Fibroblast of pulmonary artery (primary cell): ENCODE measurements around the gene MAP4K3.

ENCODE experiments used
- DNase-seq: peaks from one replicate; pipeline ENCODE4 v3.0.0-alpha.2; 2010; ENCODE audit warnings: low read depth
- H3K4me3 ChIP-seq: replicated peaks from 2 replicates; pipeline ENCODE4 v1.5.1; 2011; ENCODE audit warnings: low read depth, mild to moderate bottlenecking, control low read depth, low read length, moderate library complexity
- TF ChIP-seq, protein P1 (sequence below): IDR thresholded peaks from 2 replicates; pipeline ENCODE4 v1.5.1; 2011; ENCODE audit warnings: mild to moderate bottlenecking, control low read depth, low read length, inconsistent platforms; ENCODE audit errors: missing control alignments

Gene MAP4K3

DNA sequence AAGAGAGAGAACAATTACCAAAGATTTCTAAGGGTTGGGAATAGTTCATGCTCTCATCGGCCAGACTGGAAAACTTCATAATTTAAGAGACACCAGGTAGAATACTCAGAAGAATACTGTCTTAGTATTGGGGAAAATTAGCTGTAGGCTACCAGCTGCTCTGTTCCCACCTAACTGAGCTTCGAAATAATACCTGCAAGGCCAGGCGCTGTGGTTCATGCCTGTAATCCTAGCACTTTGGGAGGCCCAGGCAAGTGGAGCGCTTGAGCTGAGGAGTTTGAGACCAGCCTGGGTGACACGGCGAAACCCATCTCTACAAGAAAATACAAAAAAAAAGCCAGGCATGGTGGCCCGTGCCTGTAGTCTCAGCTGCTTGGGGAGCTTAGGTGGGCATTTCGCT lies 35.8 kb downstream of the MAP4K3 start:
- TF ChIP-seq, protein P1, sequence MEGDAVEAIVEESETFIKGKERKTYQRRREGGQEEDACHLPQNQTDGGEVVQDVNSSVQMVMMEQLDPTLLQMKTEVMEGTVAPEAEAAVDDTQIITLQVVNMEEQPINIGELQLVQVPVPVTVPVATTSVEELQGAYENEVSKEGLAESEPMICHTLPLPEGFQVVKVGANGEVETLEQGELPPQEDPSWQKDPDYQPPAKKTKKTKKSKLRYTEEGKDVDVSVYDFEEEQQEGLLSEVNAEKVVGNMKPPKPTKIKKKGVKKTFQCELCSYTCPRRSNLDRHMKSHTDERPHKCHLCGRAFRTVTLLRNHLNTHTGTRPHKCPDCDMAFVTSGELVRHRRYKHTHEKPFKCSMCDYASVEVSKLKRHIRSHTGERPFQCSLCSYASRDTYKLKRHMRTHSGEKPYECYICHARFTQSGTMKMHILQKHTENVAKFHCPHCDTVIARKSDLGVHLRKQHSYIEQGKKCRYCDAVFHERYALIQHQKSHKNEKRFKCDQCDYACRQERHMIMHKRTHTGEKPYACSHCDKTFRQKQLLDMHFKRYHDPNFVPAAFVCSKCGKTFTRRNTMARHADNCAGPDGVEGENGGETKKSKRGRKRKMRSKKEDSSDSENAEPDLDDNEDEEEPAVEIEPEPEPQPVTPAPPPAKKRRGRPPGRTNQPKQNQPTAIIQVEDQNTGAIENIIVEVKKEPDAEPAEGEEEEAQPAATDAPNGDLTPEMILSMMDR = no peak
- H3K4me3 ChIP-seq = no peak overlapping the region
- no peak for DNase-seq

DNA sequence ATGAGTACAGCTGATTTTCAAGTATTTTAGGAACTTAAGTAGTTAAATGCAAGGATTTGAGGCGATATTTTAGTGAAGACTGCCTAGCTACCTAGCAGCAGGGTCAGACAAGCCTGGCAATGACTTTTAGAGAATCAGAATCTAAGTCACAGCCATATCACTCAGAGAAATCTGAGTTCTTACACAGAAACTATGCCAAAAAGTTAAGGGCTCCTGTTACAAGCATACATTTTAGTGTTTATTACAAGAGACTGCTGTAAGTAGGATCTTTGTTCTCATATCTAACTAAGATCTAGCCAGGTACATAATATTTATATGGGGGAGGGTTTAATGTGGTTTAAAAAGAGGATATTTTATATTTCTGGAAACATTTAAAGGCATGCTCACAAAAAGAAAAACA lies 37.5 kb downstream of the MAP4K3 start:
- no peak for DNase-seq
- H3K4me3 ChIP-seq = no peak overlapping the region
- TF ChIP-seq, protein P1 = no peak

DNA sequence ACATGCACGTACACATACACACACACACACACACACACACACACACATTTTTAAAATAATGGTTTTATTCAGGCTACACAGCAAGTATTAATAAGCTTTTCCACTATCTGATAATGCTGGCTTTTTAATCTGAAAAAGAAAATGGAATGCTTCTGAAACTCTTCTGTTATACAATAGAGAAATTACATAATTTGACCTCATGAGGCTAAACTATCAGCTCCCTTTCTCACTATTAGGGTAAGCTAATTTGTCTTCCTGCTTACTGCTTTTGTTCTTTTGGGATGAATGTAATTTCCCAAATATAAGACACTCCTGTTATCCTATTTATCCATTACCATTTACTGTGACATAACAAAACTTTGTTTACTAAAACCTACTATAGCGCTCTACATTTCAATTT lies 41.8 kb downstream of the MAP4K3 start:
- DNase-seq = no peak
- H3K4me3 ChIP-seq = no peak overlapping the region
- TF ChIP-seq, protein P1 = no peak

DNA sequence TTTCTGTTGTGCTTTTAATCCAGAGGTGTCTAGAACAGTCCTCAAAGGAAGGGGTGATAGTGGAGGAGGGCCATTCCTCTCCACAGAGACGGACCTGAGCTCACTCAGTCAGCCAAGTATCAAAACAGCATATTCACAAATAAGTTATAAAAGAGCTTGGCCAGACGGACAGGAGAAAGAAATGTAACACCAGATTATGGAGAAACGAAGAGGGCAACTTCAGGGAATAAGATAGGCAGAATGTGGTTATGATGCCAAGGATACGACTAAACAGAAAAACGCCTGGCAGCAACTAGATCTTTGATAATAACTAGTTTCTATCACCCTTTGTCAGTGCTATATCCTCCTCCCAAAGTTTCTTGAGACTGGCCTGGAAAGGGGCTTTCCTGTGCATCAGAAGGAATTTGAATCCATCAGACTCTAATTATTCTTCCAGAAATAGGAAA lies 42.5 kb downstream of the MAP4K3 start:
- H3K4me3 ChIP-seq = no peak overlapping the region
- DNase-seq = no peak
- TF ChIP-seq, protein P1 = no peak

DNA sequence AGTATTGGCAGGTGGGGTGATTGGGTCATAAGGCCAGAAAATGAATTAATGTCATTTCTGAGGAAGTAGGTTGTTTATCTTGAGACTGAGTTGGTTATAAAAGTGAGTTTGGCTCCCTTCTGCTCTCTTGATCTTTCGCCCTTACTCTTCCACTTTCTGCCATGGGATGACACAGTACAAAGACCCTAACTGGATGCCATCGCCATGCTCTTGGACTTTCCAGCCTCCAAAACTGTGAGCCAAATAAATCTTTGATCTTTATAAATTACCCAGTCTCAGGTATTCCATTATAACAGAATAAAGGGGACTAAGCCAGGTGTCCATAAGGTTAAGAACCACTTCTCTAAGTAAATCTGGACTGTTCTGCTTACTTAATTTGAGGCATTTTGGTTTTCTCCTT lies 44.4 kb downstream of the MAP4K3 start:
- no peak for DNase-seq
- H3K4me3 ChIP-seq = no peak overlapping the region
- TF ChIP-seq, protein P1 = no peak

DNA sequence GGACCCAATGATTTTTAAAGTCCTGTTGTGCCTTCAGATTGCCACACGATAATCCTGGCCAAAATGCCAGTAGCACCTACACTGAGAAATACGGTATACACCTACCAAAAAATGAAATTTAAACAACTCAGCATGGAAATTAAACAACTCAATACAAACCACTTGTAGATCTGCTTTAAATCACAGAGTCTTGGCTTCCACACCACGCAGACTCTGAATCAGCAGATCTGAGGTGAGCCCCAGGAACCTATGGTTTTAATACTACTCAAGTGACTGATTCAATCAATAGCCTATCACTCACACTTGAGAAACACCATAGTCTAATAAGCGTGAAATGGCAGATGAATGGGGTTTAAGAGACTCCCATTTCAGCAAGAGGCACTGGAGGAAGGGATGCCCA lies 46.9 kb downstream of the MAP4K3 start:
- TF ChIP-seq, protein P1 = no peak
- H3K4me3 ChIP-seq = no peak overlapping the region
- no peak for DNase-seq

DNA sequence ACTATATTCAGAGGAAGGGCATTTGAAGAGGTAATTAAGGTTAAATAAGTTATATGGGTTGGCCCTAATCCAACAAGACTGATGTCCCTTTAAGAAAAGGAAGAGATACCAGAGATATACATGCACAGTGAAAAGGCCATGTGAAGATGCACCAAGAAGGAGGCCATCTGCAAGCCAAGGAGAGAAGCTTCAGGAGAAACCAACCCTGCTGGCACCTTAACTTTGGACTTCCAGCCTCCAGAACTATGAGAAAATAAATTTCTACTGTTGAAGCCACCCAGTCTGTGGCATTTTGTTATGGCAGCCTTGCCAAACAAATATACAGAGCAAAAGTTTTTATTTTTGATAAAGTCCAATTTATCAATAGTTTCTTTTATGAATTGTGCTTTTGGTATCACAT lies 51.0 kb downstream of the MAP4K3 start:
- TF ChIP-seq, protein P1 = no peak
- no peak for DNase-seq
- no peak overlapping the region for H3K4me3 ChIP-seq
